Posterior cingulate gyrus (tissue), 11 donors: ENCODE data around the gene ARF6.
"Not testable (repeated sequence)": the region's sequence is repeated elsewhere in the genome, so short reads cannot be mapped to it uniquely, and the experiment has no call there.

ENCODE experiments used
- DNase-seq, 10 donors: peaks; one replicate each; pipeline versions ENCODE4 v3.0.0 to v3.0.0-alpha.2; 2020 to 2021; ENCODE audit warnings: mixed read lengths in 3 of 10
- intact Hi-C: fragments of 100-400 bp; cut with DNase I; formaldehyde crosslinking; loops from one replicate; pipeline ENCODE4 v1.15.1; 2023

ARF6 gene

GRCh38 chr14:49900973-49901372 lies 8.1 kb downstream of the ARF6 start:
- intact Hi-C loops = no loop called here
- DNase-seq = no peak

DNA sequence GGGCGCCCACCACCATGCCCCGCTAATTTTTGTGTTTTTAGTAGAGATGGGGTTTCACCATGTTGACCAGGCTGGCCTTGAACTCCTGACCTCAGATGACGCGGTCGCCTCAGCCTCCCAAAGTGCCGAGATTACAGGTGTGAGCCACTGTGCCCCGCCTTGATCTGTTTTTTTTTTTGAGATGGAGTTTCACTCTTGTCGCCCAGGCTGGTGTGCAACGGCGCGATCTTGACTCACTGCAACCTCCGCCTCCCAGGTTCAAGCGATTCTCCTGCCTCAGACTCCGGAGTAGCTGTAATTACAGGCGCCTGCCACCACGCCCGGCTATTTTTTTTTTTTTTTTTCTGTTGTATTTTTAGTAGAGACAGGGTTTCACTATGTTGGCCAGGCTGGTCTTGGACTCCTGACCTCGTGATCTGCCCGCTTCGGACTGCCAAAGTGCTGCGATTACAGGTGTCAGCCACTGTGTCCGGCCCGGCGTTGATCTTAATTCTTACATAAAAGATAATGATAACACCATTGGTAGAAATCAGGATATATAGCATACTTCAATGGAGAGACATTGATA lies 9.9 kb downstream of the ARF6 start:
- intact Hi-C loops = not testable (repeated sequence)

GRCh38 chr14:49904270-49904669 lies 11.4 kb downstream of the ARF6 start:
- intact Hi-C loops = no loop called here
- DNase-seq = no peak

More for the DNA sequence above, 9.9 kb downstream of the ARF6 start:
- DNase-seq = not testable (repeated sequence)

DNA sequence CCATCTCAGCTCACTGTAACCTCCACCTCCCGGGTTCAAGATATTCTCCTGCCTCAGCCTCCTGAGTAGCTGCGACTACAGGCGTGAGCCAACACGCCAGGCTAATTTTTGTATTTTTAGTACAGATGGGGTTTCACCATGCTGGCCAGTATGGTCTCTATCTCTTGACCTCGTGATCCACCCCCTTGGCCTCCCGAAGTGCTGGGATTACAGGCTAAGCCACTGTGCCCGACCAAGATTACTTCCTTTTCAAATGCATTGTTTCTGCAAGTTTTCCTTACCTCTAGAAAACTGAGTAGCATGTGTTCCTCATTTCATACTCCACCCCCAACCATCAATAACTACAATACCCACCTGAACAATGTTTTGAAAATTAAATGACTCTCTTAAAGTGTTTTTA lies 13.1 kb downstream of the ARF6 start:
- DNase-seq = no peak
- intact Hi-C loops = no loop called here

- DNase-seq = no peak
- intact Hi-C loops = no loop called here
These were observed 14.3 kb downstream of the ARF6 start for GRCh38 chr14:49907186-49907585.

DNA sequence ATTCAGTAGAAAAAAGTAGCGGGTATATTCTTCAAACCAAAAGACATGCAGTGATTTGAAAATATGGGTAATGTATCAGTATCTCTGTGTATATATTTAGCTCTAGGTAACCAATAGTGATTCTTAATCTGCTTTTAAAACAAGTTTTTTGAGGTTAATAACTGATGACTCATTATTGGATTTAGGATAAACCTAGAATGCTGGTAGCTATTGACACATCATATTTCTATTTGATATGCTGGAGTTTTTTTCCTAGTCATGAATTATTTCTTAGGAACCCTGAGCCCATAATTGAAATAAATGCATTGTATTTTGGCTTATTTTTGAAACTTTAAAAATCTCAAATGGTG lies 15.5 kb downstream of the ARF6 start:
- DNase-seq = no peak
- intact Hi-C loops = no loop called here

DNA sequence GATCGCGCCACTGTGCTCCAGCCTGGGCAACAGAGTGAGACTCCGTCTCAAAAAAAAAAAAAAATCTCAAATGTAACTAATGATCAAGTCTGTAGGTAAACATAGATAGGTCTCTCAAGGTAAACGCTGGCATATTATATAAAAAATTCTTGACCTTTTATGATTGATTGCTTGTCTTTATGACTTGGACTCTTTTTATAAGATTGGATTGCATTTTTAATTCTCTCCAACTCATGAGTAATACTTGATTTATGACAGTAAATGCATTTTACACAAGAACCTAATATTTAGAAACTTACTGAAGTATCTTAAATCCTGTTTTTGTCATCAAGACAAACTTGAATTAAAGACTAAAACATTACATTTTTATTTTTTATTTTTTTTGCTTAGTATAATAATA lies 16.1 kb downstream of the ARF6 start:
- DNase-seq = no peak
- intact Hi-C loops = no loop called here

- no peak for DNase-seq
- intact Hi-C loops = no loop called here
These were observed 22.2 kb downstream of the ARF6 start for GRCh38 chr14:49915085-49915484.

- no peak for DNase-seq
- intact Hi-C loops = no loop called here
These were observed 25.8 kb downstream of the ARF6 start for GRCh38 chr14:49918706-49919105.

- intact Hi-C loops = no loop called here
- no peak for DNase-seq
These were observed 27.2 kb downstream of the ARF6 start for GRCh38 chr14:49919825-49920659.

DNA sequence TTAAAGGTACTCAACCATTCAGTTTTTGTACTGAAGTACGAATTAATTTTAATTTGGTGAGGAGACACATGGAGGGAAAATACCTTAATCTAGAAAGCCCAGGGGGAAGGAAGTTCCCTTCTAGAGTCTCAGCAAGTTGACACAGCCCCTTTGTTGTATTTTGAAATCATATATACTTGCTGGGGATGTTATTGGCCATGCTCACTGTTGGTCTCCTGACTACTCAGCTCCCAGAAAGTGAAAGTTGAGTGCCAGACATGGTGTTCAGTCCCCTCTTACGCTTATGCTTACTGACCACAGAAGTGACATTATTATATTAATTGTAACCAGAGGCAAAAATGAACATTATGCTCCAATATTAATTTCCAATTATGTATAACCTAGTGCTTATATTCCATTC lies 28.1 kb downstream of the ARF6 start:
- no peak for DNase-seq
- intact Hi-C loops = no loop called here

- no peak for DNase-seq
- intact Hi-C loops = no loop called here
These were observed 28.5 kb downstream of the ARF6 start for GRCh38 chr14:49921401-49921800.

- no peak for DNase-seq
- intact Hi-C loops = no loop called here
These were observed 30.6 kb downstream of the ARF6 start for GRCh38 chr14:49923442-49923841.

GRCh38 chr14:49923881-49924280 lies 31.0 kb downstream of the ARF6 start:
- no peak for DNase-seq
- intact Hi-C loops = no loop called here

DNA sequence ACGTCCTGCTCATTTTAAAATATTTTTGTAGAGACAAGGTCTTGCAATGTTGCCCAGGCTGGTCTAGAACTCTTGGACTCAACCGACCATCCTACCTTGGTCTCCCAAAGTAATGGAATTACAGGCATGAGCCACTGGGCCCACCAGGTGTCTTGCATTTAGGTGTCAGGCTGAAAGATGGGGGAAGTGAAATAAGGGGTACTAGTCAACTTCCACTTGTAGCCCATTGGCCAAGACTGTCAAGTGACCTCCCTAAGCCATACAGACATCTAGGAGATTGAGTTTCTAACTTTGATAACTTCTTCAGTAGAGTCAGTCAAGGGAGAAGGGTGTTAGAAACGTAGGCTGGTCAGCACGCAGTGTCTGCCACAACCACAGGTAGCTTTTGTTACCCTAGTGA lies 32.0 kb downstream of the ARF6 start:
- no peak for DNase-seq
- intact Hi-C loops = no loop called here

DNA sequence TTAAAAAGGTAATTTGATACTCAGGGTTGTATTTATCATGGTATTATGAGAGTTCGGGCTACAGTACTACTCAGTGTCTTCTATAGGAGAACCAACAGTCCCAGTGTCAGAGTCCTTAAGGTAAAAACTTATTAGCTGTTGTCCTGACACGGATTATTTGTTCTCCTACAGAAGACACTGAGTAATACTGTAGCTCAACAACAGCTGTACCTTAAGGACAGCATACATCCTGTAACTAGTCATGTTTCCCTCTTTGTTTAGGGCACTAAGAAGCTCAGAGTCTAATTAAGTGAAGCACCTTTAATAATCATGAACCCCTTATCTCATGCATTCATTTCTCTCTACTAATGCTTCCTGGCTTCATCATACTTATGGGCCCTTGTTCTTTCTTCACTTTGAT lies 33.9 kb downstream of the ARF6 start:
- DNase-seq = no peak
- intact Hi-C loops = no loop called here

- DNase-seq = no peak
- intact Hi-C loops = no loop called here
These were observed 35.1 kb downstream of the ARF6 start for GRCh38 chr14:49928015-49928414.

GRCh38 chr14:49930720-49931119 lies 37.8 kb downstream of the ARF6 start:
- DNase-seq = no peak
- intact Hi-C loops = no loop called here

DNA sequence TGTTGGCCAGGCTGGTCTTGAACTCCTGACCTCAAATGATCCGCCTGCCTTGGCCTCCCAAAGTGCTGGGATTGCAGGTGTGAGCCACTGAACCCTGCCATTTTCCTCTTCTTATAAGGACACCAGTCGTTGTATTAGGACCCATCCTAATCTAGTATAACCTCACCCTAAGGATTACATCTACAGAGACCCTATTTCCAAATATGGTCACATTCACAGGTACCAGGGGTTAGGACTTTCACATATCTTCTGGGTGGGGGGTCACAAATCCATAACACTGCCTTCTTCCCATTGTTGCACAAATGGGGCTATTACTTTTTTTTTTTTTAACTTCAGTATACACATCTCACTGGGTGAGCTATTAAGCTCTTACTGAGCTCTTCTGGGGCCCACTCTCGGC lies 38.6 kb downstream of the ARF6 start:
- intact Hi-C loops = no loop called here
- DNase-seq = no peak

- intact Hi-C loops = no loop called here
- no peak for DNase-seq
These were observed 40.2 kb downstream of the ARF6 start for GRCh38 chr14:49933128-49933527.

GRCh38 chr14:49933704-49934103 lies 40.8 kb downstream of the ARF6 start:
- no peak for DNase-seq
- intact Hi-C loops = no loop called here

DNA sequence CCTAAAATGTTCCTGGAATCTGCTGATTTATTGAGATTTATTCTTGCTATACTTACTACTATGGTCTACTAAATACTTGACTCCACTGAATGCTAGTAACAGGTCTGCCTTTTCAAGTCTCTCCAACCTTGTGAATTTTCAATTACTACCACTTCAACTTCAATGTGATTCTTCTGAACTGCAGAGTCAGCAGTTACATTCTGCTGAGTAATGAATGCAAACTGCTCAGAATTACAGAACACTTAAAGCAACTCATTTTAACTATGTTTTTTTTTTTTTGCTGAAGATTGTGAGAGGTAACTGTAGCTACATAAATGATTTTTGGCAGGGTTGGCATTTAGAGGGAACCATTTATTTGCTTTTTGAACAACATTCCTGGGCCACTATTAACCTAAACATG lies 41.8 kb downstream of the ARF6 start:
- intact Hi-C loops = no loop called here
- no peak for DNase-seq

DNA sequence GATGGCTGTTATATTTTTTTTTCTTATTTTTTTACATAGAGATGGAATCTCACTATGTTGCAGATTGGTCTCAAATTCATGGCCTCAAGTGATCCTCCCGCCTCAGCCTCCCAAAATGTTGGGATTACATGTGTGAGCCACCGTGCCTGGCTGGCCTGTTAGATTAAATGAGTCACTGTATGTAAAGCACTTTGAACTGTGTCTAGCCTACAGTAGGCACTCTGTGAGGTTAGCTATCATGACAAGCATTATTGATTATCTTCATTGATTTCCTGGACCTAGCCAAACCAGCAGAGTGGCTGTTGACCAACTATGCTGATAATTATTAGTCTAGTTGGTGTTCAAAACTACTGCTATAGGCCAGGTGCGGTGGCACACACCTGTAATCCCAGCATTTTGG lies 42.6 kb downstream of the ARF6 start:
- no peak for DNase-seq
- intact Hi-C loops = no loop called here
